Activated naive CD8-positive, alpha-beta T cell treated with anti-CD3 and anti-CD28 coated beads, Interleukin-2, amount 10 ng/mL, durations not matched to agents 7 days and 5 days (primary cell): Measurements from ENCODE around the gene ZNF556. TPM values are rescaled to one million over a fixed set of nuclear protein-coding genes. Genes with fewer than 3 reads are reported as not detected.

Experiments
- ATAC-seq: fragments of 150-1000 bp; cut with Tn5 transposase; one replicate; pipeline ENCODE4 v1.10.0; 2021; ENCODE audit warnings: low read depth, moderate library complexity
- POLR2A ChIA-PET: fragments of 350-600 bp; sonication (Branson Sonifier 250); formaldehyde crosslinking; loops from one replicate; lab custom pipeline; 2021; ENCODE audit warnings: antibody characterized with exemption; lab: Charles Lee
- DNase-seq: peaks from one replicate; pipeline ENCODE4 v3.0.0; 2021
- H3K27ac Mint-ChIP-seq: one replicate; pipeline ENCODE4 v1.8.0; 2022; ENCODE audit warnings: mild to moderate bottlenecking, mixed read lengths
- H3K27me3 Mint-ChIP-seq: one replicate; pipeline ENCODE4 v1.8.0; 2022; ENCODE audit warnings: mild to moderate bottlenecking, moderate library complexity, mixed read lengths
- H3K36me3 Mint-ChIP-seq: one replicate; pipeline ENCODE4 v1.8.0; 2021; ENCODE audit warnings: mild to moderate bottlenecking, mixed read lengths
- H3K4me1 Mint-ChIP-seq: one replicate; pipeline ENCODE4 v1.8.0; 2021; ENCODE audit warnings: mixed read lengths
- H3K4me3 Mint-ChIP-seq: one replicate; pipeline ENCODE4 v1.8.0; 2022; ENCODE audit warnings: mild to moderate bottlenecking, moderate library complexity, mixed read lengths
- H3K9me3 Mint-ChIP-seq: one replicate; pipeline ENCODE4 v1.8.0; 2021; ENCODE audit warnings: mixed read lengths
- total RNA-seq, 2 experiments: library from RNA; stranded (reverse); gene quantifications; one replicate each; pipeline ENCODE4 v1.2.3, GENCODE V29; 2021

ZNF556 gene
- total RNA-seq = not detected

DNA sequence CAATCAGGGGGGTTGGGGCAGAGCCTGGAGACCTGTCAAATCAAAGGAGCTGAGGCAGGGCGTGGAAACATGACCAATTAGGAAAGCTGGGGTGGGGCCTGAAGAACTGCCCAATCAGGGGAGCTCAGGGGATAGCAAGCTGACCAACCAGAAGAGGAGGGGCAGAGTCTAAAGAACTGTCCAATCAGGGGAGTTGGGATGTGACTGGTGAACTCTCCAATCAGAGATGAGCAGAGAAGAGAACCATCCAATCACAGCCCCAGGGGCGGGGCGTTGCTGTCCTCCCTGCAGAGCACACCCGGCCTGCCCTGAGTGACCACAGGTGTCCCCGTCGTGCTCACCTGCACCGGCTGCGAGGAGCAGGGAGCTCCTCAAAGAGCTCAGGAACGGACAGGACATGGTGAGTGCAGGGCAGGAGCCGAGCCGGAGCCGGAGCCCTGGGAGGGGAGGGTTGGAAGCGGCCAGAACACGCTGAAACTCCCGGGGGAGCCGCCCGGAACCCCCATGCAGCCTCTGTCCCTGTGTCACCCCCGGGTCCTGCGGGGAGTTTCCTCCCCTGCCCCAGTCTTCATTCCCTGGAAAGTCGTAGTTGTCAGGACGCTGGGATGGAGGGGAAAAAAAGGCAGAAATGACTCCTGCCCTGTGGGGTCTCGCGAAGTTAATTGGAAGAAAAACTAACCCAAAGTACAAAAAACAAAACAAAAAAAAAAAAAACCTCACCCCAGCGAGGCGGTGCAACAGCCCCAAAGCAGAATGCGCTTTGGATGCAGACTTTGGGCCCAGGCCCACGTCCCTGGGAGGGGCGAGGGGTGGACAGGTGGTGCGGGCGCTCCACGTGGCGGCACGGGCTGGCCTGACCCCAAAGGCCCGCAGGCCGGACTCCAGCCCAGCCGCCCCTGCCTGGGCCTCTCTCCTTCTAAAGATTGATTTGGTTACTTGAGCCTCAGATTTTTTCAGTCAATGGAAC, at the start of gene ZNF556:
TSS of gene ZNF556 (plus strand) at position 311 of the 967 bp plus-strand sequence. CDS start at position 398, 87 bp downstream.
- Mint-ChIP-seq H3K4me1 (no peaks in the 10 kb centered on the region), H3K9me3 (peaks cover 5% of the 10 kb centered on the region), H3K36me3 (no peaks in the 10 kb centered on the region), H3K27ac (no peak within 1 kb of the TSS), H3K4me3 (no peak within 1 kb of the TSS), H3K27me3 (peaks cover 2% of the 10 kb centered on the region)
- no peak for ATAC-seq
- no peak for DNase-seq
- POLR2A ChIA-PET = no interaction called here

DNA sequence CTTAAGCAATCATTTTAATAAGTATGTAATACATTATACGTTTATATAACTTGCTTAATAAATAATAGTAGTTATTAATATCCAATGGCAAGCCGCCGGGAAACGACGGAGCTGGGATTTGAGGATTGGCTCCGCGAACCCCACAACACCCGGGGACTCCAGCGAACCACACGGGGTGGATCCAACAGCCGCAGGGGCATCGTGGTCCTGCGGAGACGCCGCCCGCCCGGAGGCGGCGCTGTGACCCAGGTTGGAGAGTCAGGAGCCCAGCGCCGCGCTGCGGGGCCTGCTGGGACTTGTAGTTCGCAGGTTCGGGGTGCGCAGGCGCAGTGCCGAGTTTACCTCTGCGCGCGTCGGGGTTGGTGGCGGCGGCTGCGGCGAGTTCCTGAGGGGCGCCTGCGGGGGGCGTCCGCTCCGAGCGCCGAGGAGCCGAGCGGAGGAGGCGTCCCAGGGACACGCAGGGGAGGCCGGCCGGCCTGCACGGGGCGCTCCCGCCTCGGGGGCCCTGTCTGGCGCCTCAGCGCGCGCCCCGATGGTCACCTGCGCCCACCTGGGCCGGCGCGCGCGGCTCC, 47.5 kb upstream of the ZNF556 start, which contains the start of gene ZNF554:
TSS of gene ZNF554 (plus strand) at position 329 of the 572 bp plus-strand sequence. CDS start at position 533, 204 bp downstream.
- Mint-ChIP-seq H3K27me3 (no peaks in the 10 kb centered on the region), H3K4me3 (peak within 1 kb of the TSS; percentile 82), H3K9me3 (peaks cover 2% of the 10 kb centered on the region), H3K36me3 (peaks cover 5% of the 10 kb centered on the region), H3K4me1 (peaks cover 2% of the 10 kb centered on the region), H3K27ac (no peak within 1 kb of the TSS)
- ATAC-seq = peak; percentile 93
- DNase-seq = peak; percentile 100
- POLR2A ChIA-PET = interaction anchor here (0.7 kb wide), 1 partner anchor 18 kb away, joined by 4 read pairs; no protein-coding TSS in a partner anchor

DNA sequence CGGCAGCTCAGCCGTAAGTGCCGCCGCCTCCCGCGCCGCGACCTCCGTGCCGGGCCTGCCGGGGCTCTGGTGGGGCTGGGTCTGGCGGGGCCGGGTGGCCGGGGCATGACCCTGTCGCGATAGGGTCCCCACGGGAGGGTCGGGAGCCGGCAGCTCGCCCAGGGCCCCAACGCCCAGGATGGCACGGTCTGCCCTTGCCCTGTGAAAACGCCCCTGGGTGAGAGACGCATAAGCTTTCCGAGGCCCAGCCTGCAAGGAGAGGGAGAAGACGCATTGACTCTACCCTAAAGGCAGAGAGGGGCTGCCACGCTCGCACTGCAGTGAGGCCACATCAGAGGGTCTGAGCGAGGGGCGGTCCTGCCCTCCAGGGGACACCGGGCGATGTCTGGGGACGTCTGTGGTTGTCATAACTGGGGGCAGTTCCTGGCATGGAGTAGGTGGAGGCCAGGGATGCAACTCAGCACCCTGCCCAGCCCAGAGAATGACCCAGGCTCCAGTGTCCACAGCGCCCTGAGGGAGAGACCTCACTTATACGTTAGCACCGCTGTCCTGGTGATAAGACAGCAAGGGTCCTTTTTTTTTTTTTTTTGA, 46.9 kb upstream of the ZNF556 start:
- ATAC-seq = no peak
- H3K4me1 Mint-ChIP-seq = peaks cover 2% of the 10 kb centered on the region
- peaks cover 5% of the 10 kb centered on the region for H3K36me3 Mint-ChIP-seq
- peak overlapping the region; percentile 82 for H3K4me3 Mint-ChIP-seq
- no peaks in the 10 kb centered on the region for H3K27me3 Mint-ChIP-seq
- H3K9me3 Mint-ChIP-seq = peaks cover 2% of the 10 kb centered on the region
- no peak overlapping the region for H3K27ac Mint-ChIP-seq
- DNase-seq = no peak
- POLR2A ChIA-PET = interaction anchor here (0.7 to 1.0 kb wide), 3 partner anchors 21 to 157 kb away, joined by 3 to 6 read pairs (median 4); partner anchors contain the start of genes TLE6 and ZNF555

DNA sequence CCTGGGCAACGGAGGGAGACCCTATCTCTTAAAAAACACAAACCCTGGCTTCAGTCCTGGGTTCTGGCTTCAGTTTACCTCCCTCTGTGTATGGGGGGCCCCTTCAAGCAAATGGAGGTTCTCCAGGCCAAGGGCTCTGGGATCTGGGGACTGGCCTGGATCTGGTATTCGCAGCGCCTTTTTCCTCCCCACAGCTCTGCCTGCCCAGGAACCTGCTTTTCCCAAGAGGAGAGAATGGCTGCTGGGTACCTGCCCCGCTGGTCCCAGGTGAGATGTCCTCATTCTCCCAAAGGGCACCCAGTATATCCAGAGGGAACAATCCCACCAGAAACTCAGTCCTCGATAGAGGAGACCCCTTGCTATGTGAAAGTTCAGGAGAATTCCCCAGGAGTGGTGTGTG, 44.3 kb upstream of the ZNF556 start:
- POLR2A ChIA-PET = no interaction called here
- Mint-ChIP-seq H3K27ac (no peak overlapping the region), H3K4me1 (peaks cover 6% of the 10 kb centered on the region), H3K4me3 (no peak overlapping the region), H3K36me3 (peaks cover 13% of the 10 kb centered on the region), H3K27me3 (no peaks in the 10 kb centered on the region), H3K9me3 (peaks cover 10% of the 10 kb centered on the region)
- ATAC-seq (no peak), DNase-seq (no peak)

DNA sequence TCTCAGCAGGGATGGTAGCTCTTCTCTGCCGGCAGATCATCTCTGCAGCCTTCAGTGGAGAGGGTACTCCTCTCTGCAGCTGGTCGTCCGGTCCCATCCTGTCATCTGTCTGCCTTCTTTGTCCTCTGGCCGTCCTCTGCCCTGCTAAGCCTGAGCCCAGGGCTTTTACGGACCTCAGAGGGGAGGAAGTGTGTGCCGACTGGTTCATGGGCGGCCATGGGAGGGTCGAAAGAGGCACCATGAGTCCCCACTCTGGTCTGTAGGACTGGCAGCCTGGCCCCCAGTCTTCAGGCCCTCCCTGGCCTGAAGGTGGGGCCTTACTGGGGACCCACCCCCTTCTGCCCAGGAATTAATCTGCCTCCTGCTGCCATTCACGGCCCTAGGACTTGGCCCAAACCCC, 43.5 kb upstream of the ZNF556 start:
- H3K4me3 Mint-ChIP-seq = no peak overlapping the region
- H3K9me3 Mint-ChIP-seq = peaks cover 17% of the 10 kb centered on the region
- ATAC-seq (no peak), DNase-seq (no peak)
- H3K27ac Mint-ChIP-seq = no peak overlapping the region
- POLR2A ChIA-PET = no interaction called here
- H3K36me3 Mint-ChIP-seq = peaks cover 21% of the 10 kb centered on the region
- H3K4me1 Mint-ChIP-seq = peaks cover 7% of the 10 kb centered on the region
- H3K27me3 Mint-ChIP-seq = no peaks in the 10 kb centered on the region

DNA sequence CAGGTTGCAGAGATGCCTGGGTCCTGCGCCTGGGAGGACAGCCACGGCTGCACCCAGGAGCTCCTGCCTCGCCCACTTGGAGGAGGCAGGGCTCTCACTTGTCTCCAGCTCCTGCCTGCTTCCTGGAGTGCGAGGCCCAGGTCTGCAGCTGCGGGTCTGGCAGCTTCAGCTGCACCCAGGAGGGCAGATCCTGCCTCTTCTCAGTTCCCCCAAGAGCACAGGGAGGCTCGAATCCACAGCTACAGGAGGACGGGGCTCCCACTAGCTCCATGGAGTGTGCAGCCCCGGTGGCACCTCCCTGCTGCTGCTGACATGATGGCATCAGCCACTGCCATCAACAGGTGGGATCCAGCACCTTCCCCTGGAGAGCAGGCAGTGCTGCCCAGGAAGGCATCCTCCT, 43.0 kb upstream of the ZNF556 start:
- POLR2A ChIA-PET = interaction anchor here (1.0 kb wide), 1 partner anchor 348 kb away, joined by 3 read pairs; the partner anchor contains the start of gene GADD45B
- Mint-ChIP-seq H3K4me3 (no peak overlapping the region), H3K36me3 (peaks cover 22% of the 10 kb centered on the region), H3K9me3 (peaks cover 21% of the 10 kb centered on the region), H3K27ac (no peak overlapping the region), H3K27me3 (no peaks in the 10 kb centered on the region), H3K4me1 (peaks cover 7% of the 10 kb centered on the region)
- ATAC-seq (no peak), DNase-seq (no peak)

DNA sequence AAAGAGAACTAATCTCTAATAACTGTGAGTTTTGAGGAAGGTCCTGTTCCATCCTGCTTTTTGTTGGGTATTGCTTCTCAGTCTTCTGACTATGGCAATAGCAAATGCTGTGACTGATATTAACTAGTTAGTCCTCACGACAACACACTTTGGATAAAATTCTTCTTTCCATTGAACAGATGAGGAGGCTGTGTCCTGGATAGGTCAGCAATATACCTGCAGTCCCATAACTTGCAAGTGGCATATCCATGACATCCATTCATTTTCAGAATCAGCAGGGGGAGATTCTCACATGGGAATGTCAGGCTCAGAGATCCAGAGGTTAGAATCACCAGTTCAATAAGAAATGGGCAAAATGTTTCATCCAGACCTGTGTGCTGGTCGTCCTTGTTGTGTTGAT, 40.1 kb upstream of the ZNF556 start:
- no peak overlapping the region for H3K27ac Mint-ChIP-seq
- DNase-seq (no peak), ATAC-seq (no peak)
- POLR2A ChIA-PET = no interaction called here
- H3K9me3 Mint-ChIP-seq = peaks cover 29% of the 10 kb centered on the region
- H3K4me1 Mint-ChIP-seq = peaks cover 5% of the 10 kb centered on the region
- H3K36me3 Mint-ChIP-seq = peaks cover 22% of the 10 kb centered on the region
- no peak overlapping the region for H3K4me3 Mint-ChIP-seq
- H3K27me3 Mint-ChIP-seq = no peaks in the 10 kb centered on the region

DNA sequence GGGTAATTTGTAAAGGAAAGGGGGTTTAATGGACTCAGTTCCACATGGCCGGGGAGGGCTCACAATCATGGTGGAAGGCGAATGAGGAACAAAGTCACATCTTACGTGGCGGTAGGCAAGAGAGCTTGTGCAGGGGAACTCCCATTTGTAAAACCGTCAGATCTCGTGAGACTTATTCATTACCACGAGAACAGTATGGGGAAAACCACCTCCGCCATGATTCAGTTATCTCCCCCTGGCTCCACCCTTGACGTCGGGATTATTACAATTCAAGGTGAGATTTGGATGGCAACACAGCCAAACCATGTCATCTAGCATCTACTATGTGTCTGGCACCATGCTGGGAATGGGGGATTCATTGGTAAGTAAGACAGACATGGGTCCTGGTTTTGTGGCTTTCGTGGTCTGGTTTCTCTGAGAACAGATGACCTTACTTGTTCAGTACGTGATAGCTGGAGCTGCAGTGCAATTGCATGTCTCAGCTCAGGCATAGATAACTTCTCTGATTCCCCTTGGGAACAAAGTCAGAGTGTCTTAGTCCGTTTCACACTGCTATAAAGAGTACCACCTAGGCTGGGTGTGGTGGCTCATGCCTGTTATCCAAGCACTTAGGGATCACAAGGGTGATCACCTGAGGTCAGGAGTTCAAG, 39.2 kb upstream of the ZNF556 start:
- Mint-ChIP-seq H3K27me3 (no peaks in the 10 kb centered on the region), H3K27ac (no peak overlapping the region), H3K36me3 (peaks cover 25% of the 10 kb centered on the region), H3K4me3 (no peak overlapping the region), H3K9me3 (peaks cover 34% of the 10 kb centered on the region), H3K4me1 (peaks cover 5% of the 10 kb centered on the region)
- no peak for ATAC-seq
- no peak for DNase-seq
- POLR2A ChIA-PET = no interaction called here

DNA sequence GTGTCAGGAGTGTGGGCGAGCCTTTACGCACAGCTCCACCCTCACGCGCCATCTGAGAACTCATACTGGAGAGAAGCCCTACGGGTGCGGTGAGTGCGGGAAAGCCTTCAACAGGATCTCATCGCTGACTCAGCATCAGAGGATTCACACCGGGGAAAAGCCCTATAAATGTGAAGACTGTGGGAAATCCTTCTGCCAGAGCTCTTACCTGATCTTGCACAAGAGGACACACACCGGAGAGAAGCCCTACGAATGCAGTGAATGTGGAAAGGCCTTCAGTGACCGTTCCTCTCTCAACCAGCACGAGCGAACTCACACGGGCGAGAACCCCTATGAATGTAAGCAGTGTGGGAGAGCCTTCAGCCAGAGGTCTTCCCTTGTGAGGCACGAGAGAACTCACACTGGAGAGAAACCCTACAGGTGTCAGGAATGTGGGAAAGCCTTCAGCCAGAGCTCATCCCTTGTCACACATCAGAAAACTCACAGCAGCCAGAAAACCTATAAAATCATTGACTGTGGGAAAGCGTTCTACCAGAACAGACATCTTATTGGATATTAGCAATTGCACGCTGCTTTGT, 32.8 kb upstream of the ZNF556 start:
- POLR2A ChIA-PET = no interaction called here
- H3K36me3 Mint-ChIP-seq = peaks cover 25% of the 10 kb centered on the region
- no peak overlapping the region for H3K27ac Mint-ChIP-seq
- no peak for ATAC-seq
- peaks cover 39% of the 10 kb centered on the region for H3K9me3 Mint-ChIP-seq
- H3K4me1 Mint-ChIP-seq = no peaks in the 10 kb centered on the region
- no peak overlapping the region for H3K4me3 Mint-ChIP-seq
- DNase-seq = no peak
- H3K27me3 Mint-ChIP-seq = no peaks in the 10 kb centered on the region

DNA sequence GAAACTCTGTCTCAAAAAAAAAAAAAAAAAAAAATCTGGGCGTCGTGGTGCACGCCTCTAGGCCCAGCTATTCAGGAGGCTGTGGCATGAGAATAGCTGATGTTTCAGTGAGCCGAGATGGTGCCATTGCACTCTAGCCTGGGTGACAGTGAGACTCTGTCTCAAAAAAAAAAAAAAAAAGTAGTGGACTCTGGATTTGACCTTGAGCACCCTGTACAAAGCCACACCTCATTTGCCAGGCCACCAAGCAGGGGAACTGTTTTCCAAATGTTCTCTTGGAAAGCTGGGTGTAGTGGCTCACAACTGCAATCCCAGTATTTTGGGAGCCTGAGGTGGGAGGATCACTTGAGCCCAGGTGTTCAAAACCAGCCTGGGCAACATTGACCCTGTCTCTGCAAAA, 29.7 kb upstream of the ZNF556 start:
- Mint-ChIP-seq H3K27me3 (peaks cover under 1% of the 10 kb centered on the region), H3K4me1 (peaks cover 4% of the 10 kb centered on the region), H3K4me3 (no peak overlapping the region), H3K27ac (no peak overlapping the region), H3K36me3 (peaks cover 27% of the 10 kb centered on the region), H3K9me3 (peaks cover 32% of the 10 kb centered on the region)
- DNase-seq = no peak
- POLR2A ChIA-PET = interaction anchor here (0.7 kb wide), 1 partner anchor 18 kb away, joined by 4 read pairs; no protein-coding TSS in a partner anchor
- no peak for ATAC-seq

DNA sequence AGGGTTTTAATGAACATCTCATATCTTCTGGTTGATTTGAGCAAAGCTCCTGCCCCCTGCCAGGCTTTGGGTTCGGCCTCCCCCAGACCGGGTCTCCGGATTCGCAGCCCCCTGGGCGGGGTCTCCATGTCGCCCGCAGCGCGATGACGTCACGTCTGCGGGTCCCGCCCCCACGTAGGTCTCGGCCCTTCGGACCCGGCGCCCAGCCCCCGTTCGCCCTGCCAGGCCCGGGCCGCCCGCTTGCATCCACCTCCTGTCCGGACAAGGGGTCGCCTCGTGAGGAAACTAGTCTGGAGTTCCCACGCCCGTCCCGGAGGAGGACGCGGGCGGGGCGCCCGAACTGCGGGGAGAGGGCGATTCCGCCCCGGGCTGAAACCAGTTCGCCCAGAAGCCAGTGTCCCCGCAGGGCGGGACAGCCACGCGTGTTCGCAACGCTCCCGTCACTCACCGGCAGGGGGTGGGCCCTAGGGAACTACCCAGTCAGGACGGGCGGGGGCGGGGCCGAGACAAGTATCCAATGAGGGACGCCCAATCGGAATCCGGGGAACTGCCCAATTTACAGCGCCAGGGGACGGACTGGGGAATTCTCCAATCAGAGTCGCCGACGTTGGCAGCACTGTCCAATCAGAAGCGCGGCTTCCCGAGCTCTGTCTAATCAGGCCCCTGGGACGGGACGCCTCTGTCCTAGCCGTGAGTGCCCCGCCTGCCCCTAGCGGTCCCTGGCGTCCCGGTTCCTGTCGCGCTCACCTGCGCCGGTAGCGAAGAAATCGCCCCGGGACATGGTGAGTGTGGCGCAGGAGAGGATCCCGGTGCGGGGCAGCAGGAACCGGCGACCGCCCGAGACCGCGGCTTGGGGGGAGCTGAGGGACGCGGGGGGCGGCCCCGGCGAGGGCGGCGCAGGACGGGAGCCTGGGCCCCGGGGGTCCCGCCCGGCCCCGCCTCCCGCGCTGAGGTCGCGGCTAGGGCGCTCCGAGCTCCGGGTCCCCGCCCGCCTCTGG, 26.0 kb upstream of the ZNF556 start, which contains the start of gene ZNF555:
TSS of gene ZNF555 (plus strand) at position 682 of the 998 bp plus-strand sequence. CDS start at position 780, 98 bp downstream.
- POLR2A ChIA-PET = interaction anchor here (0.5 to 1.8 kb wide), 7 partner anchors 20 to 1622 kb away, joined by 3 to 7 read pairs (median 3); partner anchors contain the start of genes GADD45B, THOP1, ZNF57 and ZNF77
- H3K27me3 Mint-ChIP-seq = peaks cover 2% of the 10 kb centered on the region
- H3K4me1 Mint-ChIP-seq = peaks cover 5% of the 10 kb centered on the region
- H3K4me3 Mint-ChIP-seq = peak within 1 kb of the TSS; percentile 87
- H3K27ac Mint-ChIP-seq = peak within 1 kb of the TSS; percentile 85
- ATAC-seq (peak; percentile 100), DNase-seq (peak; percentile 90)
- peaks cover 19% of the 10 kb centered on the region for H3K36me3 Mint-ChIP-seq
- peaks cover 15% of the 10 kb centered on the region for H3K9me3 Mint-ChIP-seq
